WI38 (cell line): ENCODE measurements around the gene TAF1D.

Experiments
- H3K4me3 ChIP-seq: 2 replicates; pipeline ENCODE4 v1.5.1; 2011; ENCODE audit warnings: low read depth, mild to moderate bottlenecking, control low read depth, low read length
- TF ChIP-seq, protein P1 (sequence below): IDR thresholded peaks from 2 replicates; pipeline ENCODE4 v1.5.1; 2012; ENCODE audit warnings: low read depth, mild to moderate bottlenecking, control low read depth, low read length

Gene TAF1D

DNA sequence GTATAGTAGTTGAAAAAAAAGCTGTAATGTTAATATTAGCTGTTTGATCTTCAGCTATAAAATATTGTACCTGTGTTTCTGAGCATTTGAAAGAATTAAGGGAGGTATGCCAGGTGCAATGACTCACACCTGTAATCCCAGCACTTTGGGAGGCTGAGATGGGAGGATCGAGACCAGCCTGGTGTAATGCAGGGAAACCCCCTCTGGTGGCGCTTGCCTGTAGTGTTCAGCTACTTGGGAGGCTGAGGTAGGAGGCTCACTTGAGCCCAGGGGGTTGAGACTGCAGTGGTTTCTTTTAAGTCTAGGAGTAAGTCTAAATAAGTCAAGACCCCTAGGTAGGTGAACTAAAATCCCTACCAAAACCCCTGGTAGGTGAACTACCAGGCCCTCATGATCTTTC, 37.1 kb downstream of the TAF1D start:
- TF ChIP-seq, protein P1, sequence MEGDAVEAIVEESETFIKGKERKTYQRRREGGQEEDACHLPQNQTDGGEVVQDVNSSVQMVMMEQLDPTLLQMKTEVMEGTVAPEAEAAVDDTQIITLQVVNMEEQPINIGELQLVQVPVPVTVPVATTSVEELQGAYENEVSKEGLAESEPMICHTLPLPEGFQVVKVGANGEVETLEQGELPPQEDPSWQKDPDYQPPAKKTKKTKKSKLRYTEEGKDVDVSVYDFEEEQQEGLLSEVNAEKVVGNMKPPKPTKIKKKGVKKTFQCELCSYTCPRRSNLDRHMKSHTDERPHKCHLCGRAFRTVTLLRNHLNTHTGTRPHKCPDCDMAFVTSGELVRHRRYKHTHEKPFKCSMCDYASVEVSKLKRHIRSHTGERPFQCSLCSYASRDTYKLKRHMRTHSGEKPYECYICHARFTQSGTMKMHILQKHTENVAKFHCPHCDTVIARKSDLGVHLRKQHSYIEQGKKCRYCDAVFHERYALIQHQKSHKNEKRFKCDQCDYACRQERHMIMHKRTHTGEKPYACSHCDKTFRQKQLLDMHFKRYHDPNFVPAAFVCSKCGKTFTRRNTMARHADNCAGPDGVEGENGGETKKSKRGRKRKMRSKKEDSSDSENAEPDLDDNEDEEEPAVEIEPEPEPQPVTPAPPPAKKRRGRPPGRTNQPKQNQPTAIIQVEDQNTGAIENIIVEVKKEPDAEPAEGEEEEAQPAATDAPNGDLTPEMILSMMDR, result no peak

DNA sequence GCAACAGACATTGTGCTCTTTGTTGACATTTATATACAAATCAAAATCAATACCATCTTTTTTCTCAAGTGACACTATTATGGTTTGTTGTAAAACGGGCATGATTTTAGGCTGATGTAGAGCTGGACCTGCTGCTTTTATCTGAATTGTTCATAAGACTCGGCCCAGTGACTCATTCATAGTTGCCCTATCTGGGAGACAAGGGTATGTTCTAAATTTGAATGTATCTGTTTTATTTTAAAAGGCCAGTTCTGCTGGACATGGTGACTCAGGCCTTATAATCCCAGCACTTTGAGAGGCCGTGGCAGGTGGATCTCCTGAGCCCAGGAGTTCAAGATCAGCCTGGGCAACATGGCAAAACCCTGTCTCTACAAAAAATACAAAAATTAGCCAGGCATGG, 40.5 kb downstream of the TAF1D start:
- H3K4me3 ChIP-seq, result no peak overlapping the region
- TF ChIP-seq, protein P1, result no peak

More for the DNA sequence above, 37.1 kb downstream of the TAF1D start:
- H3K4me3 ChIP-seq, result no peak overlapping the region

DNA sequence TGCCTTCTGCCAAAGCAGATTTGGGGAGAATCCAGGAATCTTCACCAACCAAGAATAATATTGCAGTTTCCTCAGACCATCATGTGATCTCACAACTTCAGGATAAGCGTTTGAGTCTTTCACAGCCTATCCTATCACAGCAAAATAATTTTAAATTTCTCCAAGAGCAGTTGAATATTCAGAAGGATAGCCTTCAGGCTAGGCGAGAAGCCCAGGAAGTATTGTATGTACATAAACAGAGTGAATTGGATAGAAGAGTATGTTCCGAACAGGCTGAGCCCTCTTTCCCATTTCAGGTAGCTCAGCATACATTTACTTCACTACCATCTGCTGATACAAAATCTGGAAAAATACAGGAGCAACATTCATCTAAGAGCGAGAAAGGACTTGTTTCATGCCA, 43.7 kb downstream of the TAF1D start:
- TF ChIP-seq, protein P1, result no peak
- H3K4me3 ChIP-seq, result no peak overlapping the region

DNA sequence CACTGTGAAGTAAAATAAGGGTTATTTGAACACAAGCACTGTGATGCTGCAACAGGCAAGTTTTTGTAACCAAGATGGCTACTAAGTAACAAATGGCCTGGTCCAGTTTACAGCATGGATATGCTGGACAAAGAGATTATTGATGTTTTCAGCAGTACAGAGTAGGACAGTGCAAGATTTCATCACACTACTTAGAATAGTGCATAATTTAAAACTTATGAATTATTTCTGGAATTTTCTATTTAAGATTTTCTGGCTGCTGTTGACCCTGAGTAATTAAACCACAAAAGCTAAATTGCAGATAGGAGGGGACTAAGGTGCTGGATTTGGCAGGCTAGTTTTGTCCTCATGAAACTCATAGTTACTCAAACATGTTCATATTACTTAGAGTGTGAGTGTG, 46.7 kb downstream of the TAF1D start:
- TF ChIP-seq, protein P1, result no peak

DNA sequence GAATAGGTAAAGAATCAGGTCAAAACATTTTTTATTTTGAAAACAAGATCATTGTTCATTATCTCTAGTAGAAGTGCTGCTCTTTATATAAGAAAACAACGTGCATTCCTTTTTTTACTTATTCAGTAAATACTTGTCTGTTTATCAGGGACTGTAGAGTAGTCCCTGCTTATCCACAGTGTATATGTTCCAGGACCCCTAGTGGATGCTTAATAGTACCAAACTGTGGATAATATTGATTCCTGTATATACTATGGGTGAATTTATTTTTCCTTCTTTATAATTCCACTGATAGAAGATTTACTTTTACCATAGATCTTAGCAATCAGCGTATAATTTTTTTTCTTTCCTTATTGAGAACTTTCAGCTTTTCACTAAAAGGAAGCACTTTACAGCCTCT, 47.2 kb downstream of the TAF1D start:
- TF ChIP-seq, protein P1, result no peak
- H3K4me3 ChIP-seq, result no peak overlapping the region

More for the DNA sequence above, 46.7 kb downstream of the TAF1D start:
- H3K4me3 ChIP-seq, result no peak overlapping the region

DNA sequence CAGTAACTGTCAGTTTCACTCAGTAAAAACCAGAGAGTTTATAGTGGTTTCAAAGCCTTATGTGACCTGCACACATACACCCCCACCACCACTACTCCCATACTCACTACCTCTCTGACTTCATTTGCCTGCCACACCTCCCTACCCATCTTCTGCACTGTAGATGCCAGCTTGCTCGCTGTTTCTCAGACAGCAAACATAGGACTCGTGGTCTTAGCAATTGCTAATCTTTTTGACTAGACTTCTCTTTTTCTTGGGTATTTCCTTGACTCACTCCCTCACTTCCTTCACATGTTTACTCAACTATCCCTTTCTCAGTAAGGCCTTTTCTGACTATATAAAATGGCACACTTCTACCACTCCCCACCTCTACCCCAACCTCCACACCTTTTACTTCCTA, 52.1 kb downstream of the TAF1D start:
- TF ChIP-seq, protein P1, result no peak
- no peak overlapping the region for H3K4me3 ChIP-seq

DNA sequence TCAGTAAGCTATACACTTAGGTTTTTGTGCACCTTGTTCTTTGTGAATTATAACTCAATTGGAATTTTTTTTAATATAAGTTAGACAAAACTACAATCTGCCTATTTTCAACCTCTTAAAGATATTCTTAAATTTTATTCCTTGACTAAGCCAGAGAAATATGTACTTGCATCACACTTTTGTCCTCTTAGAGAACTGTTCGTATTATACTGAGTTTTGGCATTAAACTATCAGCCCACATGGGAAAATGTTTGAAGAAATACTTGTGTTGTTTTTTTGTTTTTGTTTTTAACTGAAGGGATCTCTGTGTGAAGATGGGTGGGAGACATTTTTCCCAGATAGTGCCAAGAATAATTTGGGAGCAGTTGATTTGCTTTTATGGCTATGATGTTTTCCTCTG, 54.5 kb downstream of the TAF1D start:
- TF ChIP-seq, protein P1, result no peak
- H3K4me3 ChIP-seq, result no peak overlapping the region
